Caki2 (cell line): ENCODE measurements around the gene PLXNC1. TPM values are rescaled to one million over a fixed set of nuclear protein-coding genes. Genes with fewer than 3 reads are reported as not detected.
"Not testable (repeated sequence)": the region's sequence is repeated elsewhere in the genome, so short reads cannot be mapped to it uniquely, and the experiment has no call there.

ENCODE experiments used
- DNase-seq: peaks from one replicate; pipeline ENCODE4 v3.0.0-alpha.2; 2015; ENCODE audit warnings: low read depth
- in situ Hi-C: cut with HindIII; loops from 2 replicates; pipeline ENCODE4 v1.10.0; 2016; ENCODE audit warnings: low sequenced_read_pairs, low pct_unique_long_range_greater_than_20kb, mixed read lengths
- total RNA-seq: library from RNA; depleted of rRNA; stranded (reverse); fragments of >200 nt; shearing (Covaris generic); gene quantifications from 2 replicates; pipeline ENCODE4 v1.2.3, GENCODE V29; 2014; ENCODE audit warnings: low replicate concordance

Gene PLXNC1
- total RNA-seq, 1 experiment from 2014 or later: 0.10 TPM

DNA sequence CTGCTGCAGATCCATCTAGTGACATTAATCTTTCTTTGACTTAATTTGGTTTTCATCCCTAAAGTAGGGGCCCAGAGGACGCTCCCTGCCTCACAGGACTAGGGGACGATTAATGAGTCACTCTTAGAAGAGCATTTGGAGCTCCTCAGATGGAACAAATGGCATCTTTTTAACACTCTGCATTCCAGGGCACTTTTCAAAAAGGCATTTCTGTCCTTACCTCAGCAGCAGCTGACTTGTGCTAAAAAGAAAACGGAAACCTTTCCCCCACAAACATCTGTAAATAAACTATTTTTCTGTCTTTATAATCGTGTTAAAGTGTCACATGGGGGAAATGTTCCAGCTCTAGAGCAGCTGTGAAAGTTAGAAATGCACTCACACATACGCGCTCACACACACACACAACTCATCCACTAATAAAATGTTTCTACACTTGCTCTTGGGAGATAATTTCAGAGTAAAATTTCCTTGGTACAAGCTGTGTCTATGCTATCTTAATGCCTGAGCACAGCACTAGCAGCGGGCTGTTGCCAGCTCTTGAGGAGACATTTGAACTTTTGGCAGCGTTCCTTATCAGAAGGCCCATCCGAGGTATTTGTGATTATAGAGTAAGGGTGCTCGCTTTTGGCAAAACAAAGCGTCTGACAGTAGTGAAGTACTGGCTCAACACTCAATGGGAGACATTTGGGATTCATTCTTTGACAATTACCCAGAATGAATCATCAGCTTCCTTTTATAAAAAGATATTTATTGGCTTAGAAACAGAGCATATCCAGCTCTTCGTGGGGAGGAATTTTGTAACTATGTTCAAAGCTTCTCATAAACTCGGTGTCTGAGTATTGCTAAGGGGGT, 141.3 kb downstream of the PLXNC1 start:
- in situ Hi-C loops: no loop called here
- no peak for DNase-seq

DNA sequence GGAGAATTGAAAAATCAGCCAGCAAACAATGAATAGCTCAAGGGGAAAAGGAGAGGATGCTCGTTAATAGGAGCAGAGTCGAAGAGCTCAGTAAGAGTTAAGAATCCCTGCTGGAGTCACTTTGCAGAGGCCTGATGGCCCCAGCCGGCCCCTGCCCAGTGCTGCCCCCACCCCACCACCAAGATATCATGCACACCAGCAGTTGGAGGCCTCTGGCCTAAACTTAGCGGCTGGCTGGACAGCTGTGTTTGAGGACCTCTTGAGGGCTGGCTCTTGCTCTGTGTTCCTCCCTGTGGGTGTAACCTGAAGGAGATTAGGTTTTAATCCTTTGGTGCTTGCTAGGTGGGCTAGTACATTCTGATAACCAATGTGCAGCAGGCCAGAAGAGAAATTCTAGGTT, 142.0 kb downstream of the PLXNC1 start:
- DNase-seq: no peak
- in situ Hi-C loops: no loop called here

DNA sequence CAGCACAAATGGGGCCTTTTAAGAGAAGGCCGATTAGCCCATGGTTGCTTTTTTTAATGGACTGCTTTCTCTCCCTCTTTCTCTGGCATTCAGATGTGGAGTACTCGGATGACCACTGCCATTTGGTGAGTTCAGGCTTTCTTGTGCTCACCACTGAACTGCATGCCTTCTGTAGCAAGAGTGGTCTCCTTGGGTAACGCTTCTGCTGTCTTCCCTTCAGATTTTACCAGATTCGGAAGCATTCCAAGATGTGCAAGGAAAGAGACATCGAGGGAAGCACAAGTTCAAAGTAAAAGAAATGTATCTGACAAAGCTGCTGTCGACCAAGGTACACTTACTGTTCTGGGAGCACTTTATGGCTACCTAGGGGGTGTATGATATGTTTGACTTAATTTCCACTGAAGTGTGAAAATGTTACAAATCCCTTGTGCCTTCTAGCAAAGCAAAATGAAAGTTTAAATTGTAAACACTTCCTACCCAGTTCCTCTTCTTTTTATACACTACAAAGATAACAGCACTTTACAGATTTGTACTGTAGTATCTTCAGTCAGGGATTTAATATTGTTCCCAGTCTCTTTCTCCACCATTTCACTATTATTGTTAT, 148.8 kb downstream of the PLXNC1 start:
- DNase-seq: no peak
- in situ Hi-C loops: no loop called here

DNA sequence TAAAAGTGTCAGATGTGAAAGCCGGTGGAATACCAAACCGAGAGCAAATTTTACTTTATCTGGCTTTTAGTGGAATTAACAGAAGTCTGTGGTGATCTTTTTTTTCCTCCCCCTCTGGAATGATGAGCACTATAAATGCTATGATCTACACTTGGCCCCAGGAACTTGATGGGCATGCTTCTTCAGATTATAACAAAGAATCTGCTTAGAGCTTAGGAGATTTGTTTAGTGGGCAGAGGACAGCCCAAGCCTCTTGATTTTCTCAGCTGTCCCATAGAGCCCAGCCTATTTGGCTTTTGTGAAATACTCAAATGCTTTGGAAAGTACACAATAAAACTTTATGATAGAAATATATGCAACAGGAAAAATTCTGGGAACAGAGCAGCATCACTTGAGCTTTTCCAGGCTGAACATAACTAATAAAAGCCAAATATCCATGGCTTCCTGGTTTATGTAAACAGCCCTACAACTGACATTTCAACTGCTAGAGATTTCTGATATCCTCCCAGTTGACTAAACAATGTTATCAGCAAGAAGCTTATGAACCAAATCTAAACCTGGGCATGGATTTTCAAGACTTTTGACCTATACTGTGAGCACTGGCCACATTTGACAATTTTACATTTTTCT, 149.6 kb downstream of the PLXNC1 start:
- DNase-seq: no peak
- in situ Hi-C loops: no loop called here

DNA sequence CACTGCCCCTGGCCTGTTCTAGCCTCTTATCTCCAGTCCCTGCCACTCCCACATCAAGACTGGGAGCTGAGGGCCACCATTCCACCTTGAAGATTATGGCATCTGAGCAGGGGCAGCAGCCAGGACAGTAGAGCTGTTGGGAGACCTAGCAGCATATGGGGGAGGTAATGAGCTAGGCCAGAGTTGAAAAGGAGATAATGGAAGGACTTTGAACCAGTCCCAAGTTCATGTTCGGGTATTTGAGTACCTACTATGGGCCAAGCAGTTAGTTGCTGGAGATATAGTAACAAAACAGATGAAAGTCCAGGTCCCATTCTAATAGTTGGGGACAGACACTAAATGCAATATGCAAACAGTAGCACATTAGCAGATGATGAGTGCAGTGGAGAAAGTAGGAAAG, 151.5 kb downstream of the PLXNC1 start:
- DNase-seq: no peak
- in situ Hi-C loops: no loop called here

DNA sequence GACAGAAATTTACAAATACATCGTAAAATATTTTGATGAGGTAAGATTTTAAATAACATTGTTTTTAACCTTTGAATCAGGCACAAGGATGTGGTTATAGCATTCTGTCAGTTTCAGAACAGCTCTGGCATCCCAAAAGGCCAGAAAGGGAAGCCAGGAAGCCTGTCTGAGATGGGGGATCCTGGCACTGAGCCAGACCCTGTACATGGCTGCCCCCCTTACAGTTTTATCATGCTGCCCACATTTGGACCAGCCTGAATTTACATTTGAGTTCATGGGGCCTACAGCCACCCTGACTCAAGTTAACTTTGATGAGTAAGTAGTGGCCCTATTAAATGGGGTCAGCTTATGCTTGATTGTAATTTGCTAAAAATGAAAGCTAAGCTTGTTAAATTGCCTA, 155.6 kb downstream of the PLXNC1 start:
- DNase-seq: no peak
- in situ Hi-C loops: no loop called here

DNA sequence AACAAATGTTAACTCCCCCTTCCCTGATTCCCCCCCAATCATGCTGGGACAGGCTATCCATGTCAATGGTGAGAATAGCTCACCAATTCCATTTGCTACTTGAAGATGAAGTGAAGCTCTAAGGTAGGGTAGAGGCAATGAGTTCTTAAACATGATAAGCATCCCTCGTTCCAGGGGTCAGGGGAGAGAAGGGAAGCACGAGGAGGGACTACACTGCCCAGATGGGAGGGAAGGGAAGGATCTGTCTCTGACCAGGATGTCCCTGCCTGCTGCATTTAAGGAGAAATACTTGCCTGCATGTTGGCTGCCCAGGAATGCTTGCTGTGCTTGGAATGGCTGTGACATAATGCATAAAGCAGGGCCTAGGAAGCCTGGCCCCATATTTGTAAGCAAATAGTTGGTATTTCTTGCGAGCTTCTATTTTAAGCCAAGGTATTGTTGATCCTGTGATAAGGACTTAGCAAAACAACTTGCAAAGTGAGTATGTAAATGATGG, 156.2 kb downstream of the PLXNC1 start:
- in situ Hi-C loops: no loop called here
- DNase-seq: no peak

DNA sequence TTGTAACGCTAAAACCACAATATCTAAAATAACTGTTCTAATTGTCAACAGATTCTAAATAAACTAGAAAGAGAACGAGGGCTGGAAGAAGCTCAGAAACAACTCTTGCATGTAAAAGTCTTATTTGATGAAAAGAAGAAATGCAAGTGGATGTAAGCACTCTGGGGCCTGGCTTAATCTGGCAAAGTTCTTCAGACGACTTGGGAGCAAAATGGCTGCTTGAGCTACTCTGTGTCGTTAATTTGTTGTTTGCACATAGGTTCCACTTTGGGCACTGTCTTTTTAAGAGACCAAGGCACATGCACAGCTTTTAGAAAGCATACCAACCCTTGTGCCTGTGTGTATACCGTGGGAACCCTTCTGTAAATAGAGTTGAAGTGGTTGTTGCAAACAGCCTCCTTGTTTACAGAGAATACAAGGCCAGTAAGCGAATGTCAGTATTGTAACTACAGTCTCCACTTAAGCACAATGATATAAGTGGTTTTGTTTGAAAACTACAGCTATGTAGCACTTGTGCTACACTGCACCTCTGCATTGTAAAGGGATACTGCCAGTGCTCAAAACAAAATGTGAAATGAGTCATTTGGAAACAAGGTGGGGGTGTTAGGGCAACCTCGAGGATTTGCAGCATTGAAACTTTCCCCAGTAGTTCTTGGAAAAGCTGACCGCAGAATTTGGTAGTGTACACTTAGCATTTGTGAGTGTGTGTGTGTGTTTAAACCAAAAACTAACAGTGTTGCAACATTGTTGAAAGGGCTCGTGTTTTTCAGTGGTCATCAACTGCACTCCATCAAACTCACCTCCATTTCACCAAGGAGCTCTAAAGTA, 157.0 kb downstream of the PLXNC1 start:
- in situ Hi-C loops: no loop called here
- DNase-seq: no peak

DNA sequence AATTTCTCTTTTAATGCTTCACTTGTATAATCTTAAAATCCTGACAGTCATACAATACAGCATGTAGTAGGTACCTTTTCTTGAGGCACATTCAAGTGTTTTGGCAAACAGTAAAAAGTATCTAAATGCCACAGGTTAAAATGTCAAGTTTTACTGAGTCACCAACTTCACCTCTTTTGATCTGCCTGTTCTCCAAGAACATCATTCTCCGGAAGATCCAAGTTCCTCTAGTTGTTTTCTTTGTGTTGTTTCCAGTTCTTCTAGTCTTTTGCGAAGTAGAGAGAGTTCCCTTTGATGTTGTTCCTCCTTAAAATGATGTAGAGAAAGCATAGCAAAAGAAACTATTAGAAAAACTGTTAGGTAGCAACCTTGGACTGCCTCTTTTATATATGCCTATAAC, 160.2 kb downstream of the PLXNC1 start:
- no peak for DNase-seq
- in situ Hi-C loops: no loop called here

DNA sequence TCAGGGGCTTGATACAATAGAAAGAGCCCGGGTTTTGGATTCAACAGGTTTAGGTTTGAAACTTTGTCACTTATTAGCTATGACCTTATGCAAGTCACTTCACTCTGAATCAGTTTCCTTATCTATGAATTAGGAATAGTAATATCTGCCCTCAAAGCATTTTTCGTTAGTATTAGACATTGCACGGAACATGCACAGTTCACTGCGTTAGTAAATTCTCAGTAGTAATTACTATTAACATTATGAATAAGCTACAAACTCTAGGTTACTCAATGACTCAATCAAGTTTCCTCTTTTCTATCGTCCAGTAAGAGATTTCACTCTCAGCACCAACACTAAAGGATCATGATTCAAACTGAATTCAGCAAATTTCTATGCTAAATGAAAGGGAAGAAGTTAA, 161.0 kb downstream of the PLXNC1 start:
- no peak for DNase-seq
- in situ Hi-C loops: no loop called here

DNA sequence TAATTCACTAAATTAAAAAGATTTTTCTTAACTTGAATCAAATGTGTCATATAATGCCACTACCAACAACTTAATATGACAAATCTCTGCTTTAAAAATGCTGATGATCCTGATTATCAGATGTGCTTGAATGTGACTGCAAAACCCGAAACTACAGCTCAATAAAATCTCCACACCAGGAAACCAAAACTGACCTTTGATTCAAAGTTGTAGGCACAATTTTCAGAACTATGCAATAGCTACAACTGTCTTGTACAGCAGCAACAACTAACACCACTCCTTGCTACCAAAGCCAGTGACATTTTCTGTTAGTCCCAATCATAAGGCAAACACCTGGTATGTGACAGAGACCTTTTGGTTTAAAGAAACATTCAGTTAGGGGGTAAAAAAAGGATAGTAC, 164.0 kb downstream of the PLXNC1 start:
- no peak for DNase-seq
- in situ Hi-C loops: no loop called here

DNA sequence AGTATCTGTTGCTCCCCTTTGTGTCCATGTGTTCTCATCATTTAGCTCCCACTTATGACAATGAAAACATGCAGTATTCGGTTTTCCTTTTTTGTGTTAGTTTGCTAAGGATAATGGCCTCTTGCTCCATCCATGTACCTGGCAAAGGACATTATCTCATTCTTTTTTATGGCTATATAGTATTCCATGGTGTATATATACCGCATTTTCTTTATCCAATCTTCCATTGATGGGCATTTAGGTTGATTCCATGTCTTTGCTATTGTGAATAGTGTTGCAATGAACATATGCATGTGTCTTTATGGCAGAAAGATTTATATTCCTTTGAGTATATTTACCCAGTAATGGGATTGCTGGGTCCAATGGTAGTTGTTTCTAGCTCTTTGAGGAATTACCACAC, 168.2 kb downstream of the PLXNC1 start:
- in situ Hi-C loops, DNase-seq: not testable (repeated sequence)

DNA sequence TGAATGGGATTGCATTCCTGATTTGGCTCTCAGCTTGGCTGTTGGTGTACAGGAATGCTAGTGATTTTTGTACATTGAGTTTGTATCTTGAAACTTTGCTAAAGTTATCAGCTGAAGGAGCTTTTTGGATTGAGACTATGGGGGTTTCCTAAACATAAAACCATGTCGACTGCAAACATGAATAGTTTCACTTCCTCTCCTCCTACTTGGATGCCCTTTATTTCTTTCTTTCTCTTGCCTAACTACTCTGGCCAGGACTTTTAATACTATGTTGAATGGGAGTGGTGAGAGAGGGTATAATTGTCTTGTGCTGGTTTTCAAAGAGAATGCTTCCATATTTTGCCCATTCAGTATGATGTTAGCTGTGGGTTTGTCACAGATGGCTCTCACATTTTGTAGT, 169.8 kb downstream of the PLXNC1 start:
- no peak for DNase-seq
- in situ Hi-C loops: no loop called here

DNA sequence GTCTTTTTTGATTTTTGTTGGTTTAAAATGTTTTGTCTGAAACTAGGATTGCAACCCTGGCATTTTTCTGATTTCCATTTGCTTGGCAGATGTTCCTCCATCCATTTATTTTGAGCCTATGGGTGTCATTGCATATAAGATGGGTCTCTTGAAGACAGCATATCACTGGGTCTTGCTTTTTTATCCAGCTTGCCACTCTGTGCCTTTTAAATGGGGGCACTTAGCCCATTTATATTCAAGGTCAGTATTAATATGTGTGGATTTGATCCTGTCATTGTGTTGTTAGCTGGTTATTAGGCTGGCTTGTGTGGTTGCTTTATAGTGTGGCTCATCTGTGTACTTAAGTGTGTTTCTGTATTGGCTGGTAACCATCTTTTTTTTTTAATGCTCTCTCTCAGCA, 171.7 kb downstream of the PLXNC1 start:
- DNase-seq: peak; percentile 0

DNA sequence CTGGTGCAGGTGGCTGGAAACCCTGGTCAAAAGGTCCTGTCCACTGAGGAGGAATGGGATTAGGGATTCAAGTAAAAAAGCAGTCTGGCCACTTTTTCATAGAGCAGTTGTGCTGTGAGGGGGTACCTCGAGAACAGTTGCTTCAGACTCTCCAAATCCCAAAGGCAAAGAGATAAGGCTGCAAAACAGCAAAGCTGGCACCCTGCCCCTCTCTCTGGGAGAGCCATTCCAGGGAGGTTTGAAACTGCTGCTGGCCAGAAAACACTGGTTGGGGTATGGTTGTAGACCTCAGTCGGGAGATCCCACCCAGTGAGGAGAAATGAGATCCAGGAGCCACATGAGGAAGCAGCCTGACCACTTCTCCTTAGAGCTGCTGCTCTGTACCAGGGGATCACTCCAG, 174.0 kb downstream of the PLXNC1 start:
- DNase-seq: no peak
- in situ Hi-C loops: no loop called here

More for the DNA sequence above, 171.7 kb downstream of the PLXNC1 start:
- in situ Hi-C loops: no loop called here

DNA sequence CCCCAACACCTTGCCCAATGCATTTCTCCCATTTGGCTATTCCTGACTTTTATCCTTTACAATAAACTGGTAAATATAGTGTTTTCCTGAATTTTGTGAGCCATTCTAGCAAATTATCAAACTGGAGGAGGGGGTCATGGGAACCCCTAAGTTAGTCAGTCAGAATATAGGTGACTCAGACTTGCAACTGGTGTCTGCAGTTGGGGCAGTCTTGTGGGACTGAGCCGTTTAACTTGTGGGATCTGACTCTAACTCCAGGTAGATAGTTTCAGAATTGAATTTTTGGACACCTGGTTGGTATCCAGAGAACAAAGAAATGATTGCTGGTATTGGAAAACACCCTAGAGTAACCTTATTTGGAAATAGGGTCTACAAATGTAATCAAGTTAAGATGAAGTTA, 177.9 kb downstream of the PLXNC1 start:
- in situ Hi-C loops: no loop called here
- DNase-seq: no peak

DNA sequence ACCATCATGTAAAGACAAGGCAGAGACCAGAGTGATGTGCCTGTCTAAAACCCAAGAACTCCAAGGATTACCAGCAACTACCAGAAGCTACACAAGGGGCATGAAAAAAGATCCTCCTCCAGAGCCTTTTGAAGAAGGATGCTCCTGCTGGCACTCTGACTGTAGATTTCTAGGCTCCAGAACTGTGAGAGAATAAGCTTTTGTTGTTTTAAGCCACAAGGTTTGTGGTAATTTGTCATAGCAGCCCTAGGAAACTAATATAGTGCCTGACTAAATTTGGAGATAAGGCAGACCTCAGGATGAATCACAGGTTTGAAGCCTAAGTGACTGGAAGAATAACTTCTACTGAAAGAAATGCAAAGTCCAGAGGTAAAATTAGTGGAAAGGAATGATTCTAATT, 178.3 kb downstream of the PLXNC1 start:
- DNase-seq: no peak
- in situ Hi-C loops: no loop called here

DNA sequence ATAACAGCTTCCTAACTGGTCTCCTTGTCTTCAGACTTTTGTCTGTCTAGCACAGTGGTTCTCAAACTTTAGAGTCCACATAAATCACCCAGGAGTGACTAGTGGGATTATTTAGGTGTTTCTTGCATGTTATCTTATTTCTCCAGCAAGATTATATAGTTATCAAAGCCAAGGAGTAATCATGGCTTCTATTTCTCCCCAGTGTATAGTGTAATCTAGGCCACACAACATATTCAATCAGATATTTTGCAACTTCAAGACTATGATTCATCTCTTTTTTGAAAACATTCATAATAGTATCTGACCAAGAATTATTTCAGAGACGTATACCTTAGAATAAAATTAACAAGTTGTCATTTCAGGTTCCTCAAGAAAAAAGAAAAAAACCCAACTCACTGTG, 179.4 kb downstream of the PLXNC1 start:
- DNase-seq: no peak
- in situ Hi-C loops: no loop called here

DNA sequence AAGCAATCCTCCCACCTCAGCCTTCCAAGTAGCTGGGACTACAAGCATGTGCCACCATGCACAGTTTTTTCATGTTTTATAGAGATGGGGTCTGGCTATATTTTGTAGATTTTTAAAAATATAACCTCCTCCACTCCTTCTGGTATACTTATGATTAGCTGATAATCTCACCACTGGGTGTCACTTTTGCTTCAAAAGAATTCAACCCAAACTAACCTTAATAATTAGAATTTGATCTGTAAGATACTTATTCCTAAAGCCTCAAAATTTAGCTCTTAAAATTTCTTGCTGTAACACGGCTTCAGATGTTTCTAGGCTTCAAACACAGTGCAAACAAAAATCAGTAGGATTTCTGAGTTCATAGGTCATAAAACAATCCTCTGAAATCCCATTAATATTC, 181.0 kb downstream of the PLXNC1 start:
- in situ Hi-C loops: no loop called here
- DNase-seq: no peak
